HepG2 (cell line): ENCODE results near the gene RAD18. TPM values are rescaled to one million over a fixed set of nuclear protein-coding genes. Genes with fewer than 3 reads are reported as not detected.

Experiments
- ATAC-seq: fragments of 200-7000 bp; cut with Tn5 transposase; 3 replicates; pipeline ENCODE4 v1.9.1; 2020; ENCODE audit warnings: mild to moderate bottlenecking, moderate library complexity
- BruUV-seq: library from RNA; stranded (reverse); fragments of 400-500 nt; replicated peaks from 2 replicates; lab custom pipeline; 2021; lab: Mats Ljungman, UMichigan
- CTCF ChIA-PET: fragments of 300-600 bp; formaldehyde crosslinking; extraction: SDS; loops from one replicate; lab custom pipeline; 2021; ENCODE audit warnings: low total read pairs, inconsistent platforms, low intra/inter-chr PET ratio; lab: Yijun Ruan, JAX
- POLR2A ChIA-PET: fragments of 350-600 bp; sonication (Branson Sonifier 250); formaldehyde crosslinking; loops from one replicate; lab custom pipeline; 2020; ENCODE audit warnings: antibody characterized with exemption, inconsistent platforms; lab: Yijun Ruan, JAX
- DNase-seq: peaks from one replicate; pipeline ENCODE4 v3.0.0-alpha.2; 2015; ENCODE audit warnings: low spot score
- FAIRE-seq: peaks from 3 replicates; lab custom pipeline; 2011; peaks lifted over from hg19 to GRCh38; lab: Jason Lieb, UNC
- H2AFZ ChIP-seq: one replicate; pipeline ENCODE4 v1.6.1; 2011; ENCODE audit warnings: low read length, inconsistent platforms
- H3K27ac ChIP-seq: fragments of 300-600 bp; 3 replicates; pipeline ENCODE4 v1.8.0; 2011; ENCODE audit warnings: mixed run types, mild to moderate bottlenecking, mixed read lengths, low read length, inconsistent platforms; ENCODE audit not compliant: insufficient read depth; ENCODE audit errors: extremely low read length
- H3K27me3 ChIP-seq, 2 experiments: fragments of 200-600 bp in 1 of 2; 2 replicates in 1 of 2; 3 replicates in 1 of 2; pipeline versions ENCODE4 v1.6.0 to v1.8.0; 2011; ENCODE audit warnings: low read length in 2 of 2, mild to moderate bottlenecking in 2 of 2, moderate library complexity in 2 of 2, inconsistent platforms in 1 of 2; ENCODE audit not compliant: insufficient read depth in 2 of 2, control insufficient read depth in 1 of 2
- H3K36me3 ChIP-seq, 2 experiments: fragments of 200-600 bp in 1 of 2; replicated peaks in 1 of 2; 2 replicates in 1 of 2; 3 replicates in 1 of 2; pipeline versions ENCODE4 v1.5.1 to v1.8.0; 2011; ENCODE audit warnings: low read length in 2 of 2, inconsistent platforms in 1 of 2; ENCODE audit not compliant: insufficient read depth in 2 of 2, control insufficient read depth in 1 of 2
- H3K4me1 ChIP-seq: 2 replicates; pipeline ENCODE4 v1.5.1; 2012; ENCODE audit warnings: low read length, inconsistent platforms; ENCODE audit not compliant: insufficient read depth
- H3K4me2 ChIP-seq: 2 replicates; pipeline ENCODE4 v1.6.0; 2011; ENCODE audit warnings: low read depth, low read length, inconsistent platforms
- H3K4me3 ChIP-seq, 3 experiments: fragments of 200-600 bp in 1 of 3; sonication (generic), shearing (Covaris generic) in 1 of 3; replicated peaks in 1 of 3; 2 replicates each; pipeline ENCODE4 v1.5.1; 2011 to 2016; ENCODE audit warnings: low read length in 3 of 3, inconsistent platforms in 2 of 3, low read depth in 2 of 3, mild to moderate bottlenecking in 2 of 3, control low read depth in 1 of 3, mixed read lengths in 1 of 3; ENCODE audit not compliant: insufficient read depth in 1 of 3
- H3K79me2 ChIP-seq: one replicate; pipeline ENCODE4 v1.6.1; 2011; ENCODE audit warnings: low read length, inconsistent platforms; ENCODE audit not compliant: insufficient read depth
- H3K9ac ChIP-seq: 2 replicates; pipeline ENCODE4 v1.6.0; 2011; ENCODE audit warnings: mild to moderate bottlenecking, low read depth, low read length, inconsistent platforms; ENCODE audit not compliant: insufficient read depth
- H3K9me3 ChIP-seq: 2 replicates; pipeline ENCODE4 v1.5.1; 2012; ENCODE audit warnings: mild to moderate bottlenecking, low read length
- H4K20me1 ChIP-seq: 2 replicates; pipeline ENCODE4 v1.6.0; 2011; ENCODE audit warnings: inconsistent platforms, mild to moderate bottlenecking, low read length, moderate library complexity; ENCODE audit not compliant: insufficient read depth
- AGO2 ChIP-seq: fragments of 200-400 bp; formaldehyde crosslinking; optimal IDR thresholded peaks from 2 replicates; pipeline ENCODE3; 2017; ENCODE audit warnings: mild to moderate bottlenecking, low read depth, low read length, moderate library complexity
- ATF7 ChIP-seq, 2 experiments: fragments of 450-650 bp in 1 of 2; sonication (generic) in 1 of 2; formaldehyde crosslinking in 1 of 2; IDR thresholded peaks; 2 replicates each; pipeline versions ENCODE4 v1.4.0 to v1.6.1; 2016 to 2020; ENCODE audit warnings: antibody characterized with exemption in 1 of 2, mild to moderate bottlenecking in 1 of 2, missing genetic modification reagents in 1 of 2
- KAT8 ChIP-seq: IDR thresholded peaks from 2 replicates; pipeline ENCODE4 v1.6.1; 2016; ENCODE audit warnings: missing genetic modification reagents, missing compliant biosample characterization
- MTA3 ChIP-seq: sonication (generic); formaldehyde crosslinking; IDR thresholded peaks from 2 replicates; pipeline ENCODE4 v1.4.0; 2020; ENCODE audit warnings: missing genetic modification reagents
- MTF1 ChIP-seq: sonication (generic); formaldehyde crosslinking; IDR thresholded peaks from 2 replicates; pipeline ENCODE4 v1.5.0; 2020; ENCODE audit warnings: missing genetic modification reagents
- NR2F1 ChIP-seq, 2 experiments: fragments of 450-650 bp in 1 of 2; formaldehyde crosslinking in 1 of 2; IDR thresholded peaks; 2 replicates each; pipeline versions ENCODE4 v1.5.0 to v1.6.1; 2016 to 2020; ENCODE audit warnings: mild to moderate bottlenecking in 1 of 2, missing compliant biosample characterization in 1 of 2, missing genetic modification reagents in 1 of 2, moderate library complexity in 1 of 2
- NR2F6 ChIP-seq, 2 experiments: IDR thresholded peaks; 2 replicates each; pipeline ENCODE4 v1.6.1; 2016; ENCODE audit warnings: antibody characterized with exemption in 1 of 2, mild to moderate bottlenecking in 1 of 2
- PCBP2 ChIP-seq: fragments of 200-400 bp; formaldehyde crosslinking; optimal IDR thresholded peaks from 2 replicates; pipeline ENCODE3; 2018; ENCODE audit warnings: low read length, low read depth; ENCODE audit not compliant: poor library complexity, severe bottlenecking
- PHF21A ChIP-seq: sonication (generic); formaldehyde crosslinking; IDR thresholded peaks from 2 replicates; pipeline ENCODE4 v1.5.0; 2020; ENCODE audit warnings: mild to moderate bottlenecking, missing genetic modification reagents
- TBX3 ChIP-seq: fragments of 450-650 bp; IDR thresholded peaks from 2 replicates; pipeline ENCODE4 v1.6.1; 2017; ENCODE audit warnings: antibody characterized with exemption, mild to moderate bottlenecking, inconsistent platforms, borderline replicate concordance
- ZNF292 ChIP-seq: sonication (generic); formaldehyde crosslinking; IDR thresholded peaks from 2 replicates; pipeline ENCODE4 v1.8.1; 2022; ENCODE audit warnings: mild to moderate bottlenecking, low read depth, missing genetic modification reagents, borderline replicate concordance
- ZNF441 ChIP-seq: sonication (generic); formaldehyde crosslinking; IDR thresholded peaks from 2 replicates; pipeline ENCODE4 v1.7.0; 2021; ENCODE audit warnings: missing genetic modification reagents, borderline replicate concordance
- ZNF546 ChIP-seq: sonication (generic); formaldehyde crosslinking; conservative IDR thresholded peaks from 2 replicates; pipeline ENCODE4 v1.8.1; 2023; ENCODE audit warnings: mild to moderate bottlenecking, missing genetic modification reagents
- ZNF605 ChIP-seq: sonication (generic); formaldehyde crosslinking; IDR thresholded peaks from 2 replicates; pipeline ENCODE4 v1.8.0; 2022; ENCODE audit warnings: mild to moderate bottlenecking, missing genetic modification reagents
- ZNF674 ChIP-seq: sonication (generic); formaldehyde crosslinking; IDR thresholded peaks from 2 replicates; pipeline ENCODE4 v1.5.0; 2020; ENCODE audit warnings: low read depth, mild to moderate bottlenecking, missing genetic modification reagents
- ZNF747 ChIP-seq: sonication (generic); formaldehyde crosslinking; IDR thresholded peaks from 2 replicates; pipeline ENCODE4 v1.8.1; 2023; ENCODE audit warnings: missing genetic modification reagents, mild to moderate bottlenecking, borderline replicate concordance
- WGBS: methylation state at CpG from one replicate; pipeline ENCODE4 v1.1.6; 2017; ENCODE audit warnings: low lambda C conversion rate; 5-methylcytosine and 5-hydroxymethylcytosine counted together
- in situ Hi-C: cut with HindIII; loops from 2 replicates; pipeline ENCODE4 v1.10.0; 2017; ENCODE audit warnings: low pct_unique_long_range_greater_than_20kb; ENCODE audit not compliant: extremely low pct_ligation_motif_present
- intact Hi-C: fragments of 100-400 bp; cut with micrococcal nuclease; formaldehyde crosslinking; loops from one replicate; pipeline ENCODE4 v1.10.0; 2022; ENCODE audit not compliant: unreplicated experiment
- polyA plus RNA-seq, 8 experiments: library from polyadenylated mRNA; depleted of rRNA in 3 of 8; stranded (reverse) in 7 of 8; unstranded in 1 of 8; fragments of >200 nt; fragmentation: Illumina TruSeq in 4 of 8; extraction: Trizol in 4 of 8; gene quantifications; 2 replicates each; pipeline versions ENCODE4 v1.2.1 to v1.2.3, GENCODE V29; 2011 to 2016; ENCODE audit warnings: low read depth in 4 of 8, missing spikeins in 1 of 8, mixed read lengths in 1 of 8; ENCODE audit not compliant: insufficient read depth in 1 of 8
- total RNA-seq, 5 experiments: library from RNA; depleted of rRNA; stranded (reverse); fragments of >200 nt; fragmentation: Illumina TruSeq; extraction: Trizol; gene quantifications; 2 replicates each; pipeline ENCODE4 v1.2.3, GENCODE V29; 2016; ENCODE audit warnings: low read depth in 1 of 5
- TF ChIP-seq, protein P1 (sequence below): IDR thresholded peaks from 2 replicates; pipeline ENCODE4 v1.6.1; 2016; ENCODE audit warnings: mild to moderate bottlenecking
- TF ChIP-seq, protein P2 (sequence below): sonication (generic); formaldehyde crosslinking; IDR thresholded peaks from 2 replicates; pipeline ENCODE4 v1.4.0; 2020; ENCODE audit warnings: low read depth, mild to moderate bottlenecking, missing genetic modification reagents
- TF ChIP-seq, protein P3 (sequence below): sonication (generic); formaldehyde crosslinking; conservative IDR thresholded peaks from 2 replicates; pipeline ENCODE4 v1.8.1; 2023; ENCODE audit warnings: missing genetic modification reagents

Gene RAD18
- total and polyA plus RNA-seq, 2 of the 13 experiments (the other 11 are each of a cell fraction or from before 2014, with no cell fraction given), result 5.9 to 20.7 TPM

DNA sequence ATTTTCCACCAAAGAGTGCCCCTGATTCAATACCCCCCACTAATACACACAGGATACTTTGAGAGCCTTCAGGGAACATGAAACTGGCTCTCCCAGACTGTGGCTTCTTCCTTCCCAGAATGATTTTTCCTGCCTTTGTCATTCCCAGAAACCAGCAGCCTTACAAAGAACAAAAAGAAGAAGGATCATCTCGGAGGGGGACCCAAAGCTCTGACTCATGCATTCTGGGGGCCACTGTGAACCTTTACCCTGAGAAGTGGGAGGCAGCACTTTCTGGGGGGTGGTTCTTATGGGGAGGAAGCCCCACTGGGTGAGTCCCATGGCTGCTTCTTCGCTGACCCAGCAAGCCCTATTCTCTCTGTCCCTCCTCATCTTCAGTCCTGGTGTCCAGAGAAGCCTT, 44.7 kb upstream of the RAD18 start (continued):
- TF ChIP-seq, protein P1, sequence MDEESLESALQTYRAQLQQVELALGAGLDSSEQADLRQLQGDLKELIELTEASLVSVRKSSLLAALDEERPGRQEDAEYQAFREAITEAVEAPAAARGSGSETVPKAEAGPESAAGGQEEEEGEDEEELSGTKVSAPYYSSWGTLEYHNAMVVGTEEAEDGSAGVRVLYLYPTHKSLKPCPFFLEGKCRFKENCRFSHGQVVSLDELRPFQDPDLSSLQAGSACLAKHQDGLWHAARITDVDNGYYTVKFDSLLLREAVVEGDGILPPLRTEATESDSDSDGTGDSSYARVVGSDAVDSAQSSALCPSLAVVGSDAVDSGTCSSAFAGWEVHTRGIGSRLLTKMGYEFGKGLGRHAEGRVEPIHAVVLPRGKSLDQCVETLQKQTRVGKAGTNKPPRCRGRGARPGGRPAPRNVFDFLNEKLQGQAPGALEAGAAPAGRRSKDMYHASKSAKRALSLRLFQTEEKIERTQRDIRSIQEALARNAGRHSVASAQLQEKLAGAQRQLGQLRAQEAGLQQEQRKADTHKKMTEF (CRISPR knock-in tag), result no peak
- TF ChIP-seq, protein P2, sequence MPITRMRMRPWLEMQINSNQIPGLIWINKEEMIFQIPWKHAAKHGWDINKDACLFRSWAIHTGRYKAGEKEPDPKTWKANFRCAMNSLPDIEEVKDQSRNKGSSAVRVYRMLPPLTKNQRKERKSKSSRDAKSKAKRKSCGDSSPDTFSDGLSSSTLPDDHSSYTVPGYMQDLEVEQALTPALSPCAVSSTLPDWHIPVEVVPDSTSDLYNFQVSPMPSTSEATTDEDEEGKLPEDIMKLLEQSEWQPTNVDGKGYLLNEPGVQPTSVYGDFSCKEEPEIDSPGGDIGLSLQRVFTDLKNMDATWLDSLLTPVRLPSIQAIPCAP, result no peak
- no peak for TF ChIP-seq PHF21A (CRISPR knock-in tag)
- no peak for TF ChIP-seq ATF7 (IDR thresholded peaks at IDR 0.05)
- no peak for TF ChIP-seq ATF7 (CRISPR knock-in tag; IDR thresholded peaks at IDR 0.05)
- no peak for TF ChIP-seq ZNF747 (CRISPR knock-in tag)
- TF ChIP-seq ZNF292 (CRISPR knock-in tag), result no peak
- TF ChIP-seq KAT8 (CRISPR knock-in tag), result no peak
- no peak for TF ChIP-seq MTF1 (CRISPR knock-in tag)
- TF ChIP-seq TBX3, result no peak
- no peak for TF ChIP-seq AGO2
- TF ChIP-seq, all 625 proteins: peak for 0

DNA sequence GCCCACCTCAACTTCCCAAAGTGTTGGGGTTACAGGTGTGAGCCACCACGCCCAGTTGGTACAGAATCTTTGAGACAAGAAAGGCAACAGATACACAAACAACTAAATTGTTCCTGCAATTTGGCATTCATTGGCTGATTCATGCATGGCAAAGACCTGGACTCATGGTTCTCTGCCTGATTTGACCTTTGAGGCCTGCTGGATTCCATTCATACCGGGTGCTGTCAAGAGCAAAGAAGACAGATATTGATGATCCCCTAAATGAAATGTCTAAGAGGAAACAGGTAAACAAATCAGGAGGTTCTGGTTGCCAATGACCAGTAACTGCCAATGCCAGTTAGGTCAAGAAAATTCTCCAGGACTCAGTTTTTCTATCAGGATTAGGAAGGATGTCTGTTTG, 43.9 kb upstream of the RAD18 start:
- no peak for FAIRE-seq
- CTCF ChIA-PET, result no interaction called here
- TF ChIP-seq ZNF674 (CRISPR knock-in tag) (no peak), MTA3 (CRISPR knock-in tag) (no peak), ZNF441 (CRISPR knock-in tag) (no peak), ZNF546 (CRISPR knock-in tag) (no peak), ZNF605 (CRISPR knock-in tag) (no peak), NR2F6 (IDR thresholded peaks at IDR 0.05) (0 out of 2 replicates have a peak, but pooled peaks have one; percentile 14), NR2F6 (CRISPR knock-in tag; IDR thresholded peaks at IDR 0.05) (peak; percentile 20; the same call in 1 of the 2 replicates), NR2F1 (CRISPR knock-in tag; IDR thresholded peaks at IDR 0.05) (0 out of 4 replicates have a peak, but pooled peaks of 1 of the 2 experiments have one; percentile 29), PCBP2 (no peak)
- TF ChIP-seq, protein P3, sequence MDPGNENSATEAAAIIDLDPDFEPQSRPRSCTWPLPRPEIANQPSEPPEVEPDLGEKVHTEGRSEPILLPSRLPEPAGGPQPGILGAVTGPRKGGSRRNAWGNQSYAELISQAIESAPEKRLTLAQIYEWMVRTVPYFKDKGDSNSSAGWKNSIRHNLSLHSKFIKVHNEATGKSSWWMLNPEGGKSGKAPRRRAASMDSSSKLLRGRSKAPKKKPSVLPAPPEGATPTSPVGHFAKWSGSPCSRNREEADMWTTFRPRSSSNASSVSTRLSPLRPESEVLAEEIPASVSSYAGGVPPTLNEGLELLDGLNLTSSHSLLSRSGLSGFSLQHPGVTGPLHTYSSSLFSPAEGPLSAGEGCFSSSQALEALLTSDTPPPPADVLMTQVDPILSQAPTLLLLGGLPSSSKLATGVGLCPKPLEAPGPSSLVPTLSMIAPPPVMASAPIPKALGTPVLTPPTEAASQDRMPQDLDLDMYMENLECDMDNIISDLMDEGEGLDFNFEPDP, result 0 out of 2 replicates have a peak, but pooled peaks have one; percentile 29

More for the DNA sequence above, 43.9 kb upstream of the RAD18 start:
- Histone ChIP-seq H3K79me2 (no peaks in the 10 kb centered on the region), H4K20me1 (no peaks in the 10 kb centered on the region), H3K9me3 (no peaks in the 10 kb centered on the region), H3K27me3 (0 out of 5 replicates have a peak, but pooled peaks cover 0 to 3% of the 10 kb centered on the region in 2 experiments), H2AFZ (no peak overlapping the region), H3K4me3 (no peak overlapping the region), H3K4me2 (no peak overlapping the region), H3K27ac (no peak overlapping the region), H3K4me1 (peaks cover 9% of the 10 kb centered on the region), H3K36me3 (no peaks in the 10 kb centered on the region), H3K9ac (no peak overlapping the region)
- no TSS peak for BruUV-seq
- ATAC-seq, result peak; percentile 87
- POLR2A ChIA-PET, result no interaction called here
- DNase-seq, result peak; percentile 23
- intact Hi-C loops (no loop called here), in situ Hi-C loops (no loop called here)
- WGBS, result 13% methylated on average over 2 of the region's 2 CpGs
